Activated B cell treated with CpG ODN at 0.5 μM for 24 hours (primary cell): ENCODE measurements around the gene ARL15. TPM values are rescaled to one million over a fixed set of nuclear protein-coding genes. Genes with fewer than 3 reads are reported as not detected.

ENCODE experiments used
- ATAC-seq: fragments of 200-7000 bp; cut with Tn5 transposase; one replicate; pipeline ENCODE4 v1.10.0; 2021; ENCODE audit warnings: low read depth, mild to moderate bottlenecking, moderate library complexity
- CTCF ChIA-PET: fragments of 350-600 bp; sonication (Branson Sonifier 250); formaldehyde crosslinking; loops from one replicate; lab custom pipeline; 2021; ENCODE audit warnings: antibody characterized with exemption; lab: Charles Lee
- POLR2A ChIA-PET: fragments of 350-600 bp; sonication (Branson Sonifier 250); formaldehyde crosslinking; loops from one replicate; lab custom pipeline; 2021; ENCODE audit warnings: antibody characterized with exemption; lab: Charles Lee
- DNase-seq: peaks from one replicate; pipeline ENCODE4 v3.0.0; 2022
- H3K27ac Mint-ChIP-seq: one replicate; pipeline ENCODE4 v1.8.0; 2020; ENCODE audit warnings: mixed read lengths
- H3K27me3 Mint-ChIP-seq: one replicate; pipeline ENCODE4 v1.8.0; 2021; ENCODE audit warnings: mixed read lengths
- H3K36me3 Mint-ChIP-seq: one replicate; pipeline ENCODE4 v1.8.0; 2021; ENCODE audit warnings: low read depth, mixed read lengths
- H3K4me1 Mint-ChIP-seq: one replicate; pipeline ENCODE4 v1.8.0; 2021; ENCODE audit warnings: mixed read lengths
- H3K4me3 Mint-ChIP-seq: one replicate; pipeline ENCODE4 v1.8.0; 2020; ENCODE audit warnings: mild to moderate bottlenecking, mixed read lengths
- H3K9me3 Mint-ChIP-seq: one replicate; pipeline ENCODE4 v1.8.0; 2020; ENCODE audit warnings: mixed read lengths
- intact Hi-C: fragments of 100-400 bp; cut with micrococcal nuclease; formaldehyde crosslinking; loops from one replicate; pipeline ENCODE4 v1.15.1; 2024
- total RNA-seq: library from RNA; stranded (reverse); gene quantifications from 2 replicates; pipeline ENCODE4 v1.2.3, GENCODE V29; 2022
- TF ChIP-seq, protein P1 (sequence below): fragments of 200-600 bp; IDR thresholded peaks from one replicate; pipeline ENCODE4 v1.8.0; 2022; ENCODE audit warnings: antibody characterized with exemption, mild to moderate bottlenecking

The ARL15 gene
- total RNA-seq, 1 donor from 2014 or later = 17.5 TPM

DNA sequence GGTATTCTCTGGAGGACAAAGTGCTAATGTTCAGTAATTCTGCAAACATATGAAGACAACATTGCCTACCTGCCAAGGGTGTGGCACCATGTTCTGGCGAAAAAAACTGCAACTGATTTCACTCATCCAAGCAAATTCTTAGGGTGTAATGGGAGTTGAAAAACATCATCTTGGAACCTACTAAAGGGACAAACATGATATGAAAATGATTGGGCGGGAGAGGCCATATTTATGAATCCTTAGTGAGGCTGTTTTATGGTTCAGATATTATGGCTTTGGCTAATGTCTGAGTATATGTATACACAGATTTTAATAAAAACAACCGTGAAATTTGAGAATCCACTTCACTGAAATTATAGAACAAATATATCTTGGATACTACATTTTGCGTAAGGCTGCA is 225.7 kb downstream of the ARL15 start:
- H3K36me3 Mint-ChIP-seq = peaks cover 20% of the 10 kb centered on the region
- TF ChIP-seq, protein P1, sequence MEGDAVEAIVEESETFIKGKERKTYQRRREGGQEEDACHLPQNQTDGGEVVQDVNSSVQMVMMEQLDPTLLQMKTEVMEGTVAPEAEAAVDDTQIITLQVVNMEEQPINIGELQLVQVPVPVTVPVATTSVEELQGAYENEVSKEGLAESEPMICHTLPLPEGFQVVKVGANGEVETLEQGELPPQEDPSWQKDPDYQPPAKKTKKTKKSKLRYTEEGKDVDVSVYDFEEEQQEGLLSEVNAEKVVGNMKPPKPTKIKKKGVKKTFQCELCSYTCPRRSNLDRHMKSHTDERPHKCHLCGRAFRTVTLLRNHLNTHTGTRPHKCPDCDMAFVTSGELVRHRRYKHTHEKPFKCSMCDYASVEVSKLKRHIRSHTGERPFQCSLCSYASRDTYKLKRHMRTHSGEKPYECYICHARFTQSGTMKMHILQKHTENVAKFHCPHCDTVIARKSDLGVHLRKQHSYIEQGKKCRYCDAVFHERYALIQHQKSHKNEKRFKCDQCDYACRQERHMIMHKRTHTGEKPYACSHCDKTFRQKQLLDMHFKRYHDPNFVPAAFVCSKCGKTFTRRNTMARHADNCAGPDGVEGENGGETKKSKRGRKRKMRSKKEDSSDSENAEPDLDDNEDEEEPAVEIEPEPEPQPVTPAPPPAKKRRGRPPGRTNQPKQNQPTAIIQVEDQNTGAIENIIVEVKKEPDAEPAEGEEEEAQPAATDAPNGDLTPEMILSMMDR = no peak
- no peak overlapping the region for H3K4me3 Mint-ChIP-seq
- ChIA-PET CTCF (no interaction called here), POLR2A (no interaction called here)
- ATAC-seq (no peak), DNase-seq (no peak)
- H3K4me1 Mint-ChIP-seq = peaks cover 7% of the 10 kb centered on the region
- H3K27ac Mint-ChIP-seq = no peak overlapping the region
- intact Hi-C loops = no loop called here
- H3K27me3 Mint-ChIP-seq = no peaks in the 10 kb centered on the region
- H3K9me3 Mint-ChIP-seq = peaks cover 20% of the 10 kb centered on the region

DNA sequence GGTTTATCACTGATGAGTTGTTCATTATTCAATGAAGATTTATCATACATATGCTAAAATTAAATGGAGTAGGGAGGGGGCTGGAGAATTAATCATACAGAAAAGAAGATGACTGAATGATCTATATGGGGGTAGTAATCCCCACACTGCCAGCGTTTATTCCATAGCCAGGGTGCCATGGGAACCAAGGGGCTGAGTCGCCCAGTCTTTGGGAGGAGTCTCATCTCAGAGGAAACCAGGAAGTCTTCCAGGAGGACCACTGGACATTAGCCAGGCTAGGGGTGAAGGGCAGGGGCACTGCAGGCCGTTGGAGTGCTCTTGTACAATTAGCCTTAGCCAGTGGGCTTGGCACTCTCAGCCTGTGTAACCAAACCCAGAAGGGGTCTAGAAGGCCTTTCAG is 226.5 kb downstream of the ARL15 start:
- H3K9me3 Mint-ChIP-seq = peaks cover 20% of the 10 kb centered on the region
- ATAC-seq (no peak), DNase-seq (no peak)
- no peaks in the 10 kb centered on the region for H3K27me3 Mint-ChIP-seq
- H3K4me1 Mint-ChIP-seq = peaks cover 7% of the 10 kb centered on the region
- ChIA-PET POLR2A (no interaction called here), CTCF (no interaction called here)
- peaks cover 20% of the 10 kb centered on the region for H3K36me3 Mint-ChIP-seq
- no peak overlapping the region for H3K4me3 Mint-ChIP-seq
- intact Hi-C loops = no loop called here
- no peak overlapping the region for H3K27ac Mint-ChIP-seq
- TF ChIP-seq, protein P1 = no peak

DNA sequence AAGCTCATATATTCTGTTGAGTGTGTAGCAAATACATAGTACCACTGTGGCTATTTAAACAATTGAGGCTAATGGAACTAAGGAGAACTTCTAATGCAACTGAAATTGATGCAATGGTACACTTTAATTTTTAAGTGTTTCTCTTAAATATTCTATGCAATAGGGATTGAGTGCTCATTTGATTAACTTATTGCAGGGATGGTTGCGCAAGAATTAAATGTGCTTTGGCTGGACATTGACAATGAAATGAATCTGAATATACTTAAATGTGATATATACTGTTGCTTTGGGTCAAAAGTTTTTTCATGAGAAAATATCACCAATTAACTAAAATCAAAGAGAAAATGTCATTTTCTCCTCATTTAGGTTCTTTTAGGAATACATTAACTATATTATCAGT is 227.1 kb downstream of the ARL15 start:
- Mint-ChIP-seq H3K36me3 (peaks cover 20% of the 10 kb centered on the region), H3K27ac (no peak overlapping the region), H3K4me3 (no peak overlapping the region), H3K9me3 (peaks cover 19% of the 10 kb centered on the region), H3K4me1 (peaks cover 7% of the 10 kb centered on the region), H3K27me3 (no peaks in the 10 kb centered on the region)
- DNase-seq = no peak
- no peak for ATAC-seq
- ChIA-PET CTCF (no interaction called here), POLR2A (no interaction called here)
- TF ChIP-seq, protein P1 = no peak
- intact Hi-C loops = no loop called here

DNA sequence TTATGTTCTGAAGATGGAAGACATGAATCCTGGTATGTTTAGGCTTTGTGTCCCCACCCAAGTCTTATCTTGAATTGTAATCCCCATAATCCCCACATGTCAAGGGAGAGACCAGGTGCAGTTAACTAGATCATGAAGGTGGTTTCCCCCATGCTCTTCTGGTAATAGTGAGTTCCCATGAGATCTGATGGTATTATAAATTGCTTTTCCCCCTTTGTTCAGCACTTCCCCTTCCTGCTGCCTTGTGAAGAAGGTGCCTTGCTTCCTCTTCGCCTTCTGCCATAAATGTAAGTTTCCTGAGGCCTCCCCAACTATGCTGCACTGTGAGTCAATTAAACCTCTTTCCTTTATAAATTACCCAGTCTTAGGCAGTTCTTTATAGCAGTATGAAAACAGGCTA is 229.0 kb downstream of the ARL15 start:
- TF ChIP-seq, protein P1 = no peak
- POLR2A ChIA-PET = no interaction called here
- Mint-ChIP-seq H3K4me1 (peaks cover 7% of the 10 kb centered on the region), H3K27me3 (no peaks in the 10 kb centered on the region), H3K9me3 (peaks cover 16% of the 10 kb centered on the region), H3K36me3 (peaks cover 28% of the 10 kb centered on the region), H3K4me3 (no peak overlapping the region), H3K27ac (no peak overlapping the region)
- CTCF ChIA-PET = no interaction called here
- intact Hi-C loops = no loop called here
- ATAC-seq = no peak
- DNase-seq = no peak

DNA sequence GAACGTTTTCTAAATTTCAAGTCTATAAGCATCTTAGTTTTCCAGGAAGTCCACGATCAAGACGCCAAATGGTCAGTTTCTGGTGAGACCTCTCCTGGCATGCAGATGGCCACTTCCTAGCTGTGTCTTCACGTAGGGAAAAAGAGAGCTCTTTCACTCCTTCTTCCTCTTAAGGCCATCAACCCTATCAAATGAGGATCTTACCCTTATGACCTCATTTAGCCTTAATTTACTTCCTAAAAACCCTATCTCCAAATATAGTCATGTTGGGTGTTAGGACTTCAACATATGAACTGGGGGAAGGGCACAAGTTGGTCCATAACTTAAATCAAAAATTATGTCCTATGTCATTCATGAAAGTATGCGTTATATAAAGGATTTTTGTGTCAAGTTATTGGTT is 229.5 kb downstream of the ARL15 start:
- intact Hi-C loops = no loop called here
- Mint-ChIP-seq H3K9me3 (peaks cover 16% of the 10 kb centered on the region), H3K4me1 (peaks cover 7% of the 10 kb centered on the region), H3K36me3 (peaks cover 28% of the 10 kb centered on the region), H3K27ac (no peak overlapping the region), H3K27me3 (no peaks in the 10 kb centered on the region), H3K4me3 (no peak overlapping the region)
- POLR2A ChIA-PET = no interaction called here
- ATAC-seq (no peak), DNase-seq (no peak)
- TF ChIP-seq, protein P1 = no peak
- CTCF ChIA-PET = no interaction called here
